ENCODE measurements around the gene ZNF641.

Gene ZNF641

GRCh38 chr12:48350249-48351021, at the start of gene ZNF641:
Gene ZNF641, minus strand, starts transcription at chr12:48350919. Its CDS starts 2,829 bp downstream, at chr12:48348090.
- DNase-seq: peak; percentile 74 to 81

GRCh38 chr12:48390026-48390425, 39.3 kb upstream of the ZNF641 start:
- no peak for DNase-seq

- no peak for DNase-seq
Measured at GRCh38 chr12:48389409-48389808, 38.7 kb upstream of the ZNF641 start.

GRCh38 chr12:48388938-48389337, 38.2 kb upstream of the ZNF641 start:
- no peak for DNase-seq

GRCh38 chr12:48388460-48388859, 37.7 kb upstream of the ZNF641 start:
- no peak for DNase-seq

- no peak for DNase-seq
Measured at GRCh38 chr12:48380596-48380995, 29.9 kb upstream of the ZNF641 start.

- no peak for DNase-seq
Measured at GRCh38 chr12:48379794-48380193, 29.1 kb upstream of the ZNF641 start.

- no peak for DNase-seq
Measured at GRCh38 chr12:48377646-48378045, 26.9 kb upstream of the ZNF641 start.

- DNase-seq: no peak
Measured at GRCh38 chr12:48374164-48374563, 23.4 kb upstream of the ZNF641 start.

GRCh38 chr12:48366131-48366530, 15.4 kb upstream of the ZNF641 start:
- DNase-seq: no peak

- DNase-seq: no peak
Measured at GRCh38 chr12:48361664-48362339, 11.1 kb upstream of the ZNF641 start.

- DNase-seq: no peak
Measured at GRCh38 chr12:48358937-48359513, 8.3 kb upstream of the ZNF641 start.

- no peak for DNase-seq
Measured at GRCh38 chr12:48356041-48356768, 5.5 kb upstream of the ZNF641 start.

- no peak for DNase-seq
Measured at GRCh38 chr12:48352157-48352760, 1.5 kb upstream of the ZNF641 start.

GRCh38 chr12:48351022-48351708, 446 bp upstream of the ZNF641 start:
- no peak for DNase-seq

- no peak for DNase-seq
Measured at GRCh38 chr12:48349471-48349870, 1.2 kb downstream of the ZNF641 start.

GRCh38 chr12:48342980-48343379, 7.7 kb downstream of the ZNF641 start:
- no peak for DNase-seq

- no peak for DNase-seq
Measured at GRCh38 chr12:48340943-48341342, 9.8 kb downstream of the ZNF641 start.

GRCh38 chr12:48339442-48340117, 11.1 kb downstream of the ZNF641 start:
- DNase-seq: no peak

- no peak for DNase-seq
Measured at GRCh38 chr12:48336564-48336963, 14.2 kb downstream of the ZNF641 start.

GRCh38 chr12:48336061-48336460, 14.7 kb downstream of the ZNF641 start:
- DNase-seq: no peak

GRCh38 chr12:48334808-48335207, 15.9 kb downstream of the ZNF641 start:
- DNase-seq: no peak

Data from activated T-cell treated with anti-CD3 and anti-CD28 coated beads, Interleukin-2, amount 50 U/mL, for 48 hours (primary cell).